ENCODE measurements around the gene L1CAM.
A peak's percentile ranks its signal among the peaks of the same experiment; 100 is the strongest.

DNA sequence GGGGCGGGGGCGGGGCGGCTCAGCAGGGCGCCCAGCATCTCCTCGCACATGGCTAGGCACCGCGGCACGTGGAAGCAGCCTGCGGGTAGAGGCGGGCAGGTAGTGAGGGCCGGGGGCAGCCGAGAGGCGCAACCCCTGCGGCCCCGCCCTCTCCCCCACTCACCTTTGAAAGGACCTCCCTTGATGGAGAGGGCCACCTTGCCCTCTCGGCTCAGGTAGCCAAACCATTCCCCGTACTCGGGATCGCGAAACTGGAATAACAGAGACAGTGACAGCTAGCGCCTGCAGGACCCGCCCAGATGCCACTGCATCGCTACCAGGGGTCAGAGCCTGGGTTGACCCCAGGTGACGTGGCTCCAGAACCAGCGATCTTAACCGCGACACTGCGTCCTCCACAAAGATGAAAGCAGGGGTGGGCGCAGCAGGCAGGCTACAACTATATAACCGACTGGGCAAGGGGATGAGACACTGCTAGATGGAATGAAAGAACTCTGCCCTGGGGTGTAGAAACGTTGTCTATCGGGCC lies 49.4 kb upstream of the L1CAM start:
- TF ChIP-seq, protein P1, sequence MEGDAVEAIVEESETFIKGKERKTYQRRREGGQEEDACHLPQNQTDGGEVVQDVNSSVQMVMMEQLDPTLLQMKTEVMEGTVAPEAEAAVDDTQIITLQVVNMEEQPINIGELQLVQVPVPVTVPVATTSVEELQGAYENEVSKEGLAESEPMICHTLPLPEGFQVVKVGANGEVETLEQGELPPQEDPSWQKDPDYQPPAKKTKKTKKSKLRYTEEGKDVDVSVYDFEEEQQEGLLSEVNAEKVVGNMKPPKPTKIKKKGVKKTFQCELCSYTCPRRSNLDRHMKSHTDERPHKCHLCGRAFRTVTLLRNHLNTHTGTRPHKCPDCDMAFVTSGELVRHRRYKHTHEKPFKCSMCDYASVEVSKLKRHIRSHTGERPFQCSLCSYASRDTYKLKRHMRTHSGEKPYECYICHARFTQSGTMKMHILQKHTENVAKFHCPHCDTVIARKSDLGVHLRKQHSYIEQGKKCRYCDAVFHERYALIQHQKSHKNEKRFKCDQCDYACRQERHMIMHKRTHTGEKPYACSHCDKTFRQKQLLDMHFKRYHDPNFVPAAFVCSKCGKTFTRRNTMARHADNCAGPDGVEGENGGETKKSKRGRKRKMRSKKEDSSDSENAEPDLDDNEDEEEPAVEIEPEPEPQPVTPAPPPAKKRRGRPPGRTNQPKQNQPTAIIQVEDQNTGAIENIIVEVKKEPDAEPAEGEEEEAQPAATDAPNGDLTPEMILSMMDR (IDR thresholded peaks at IDR 0.05; ENCODE audit: low read depth, low read length, missing input control): no peak
- no peak for TF ChIP-seq YY1 (IDR thresholded peaks at IDR 0.05)
- TF ChIP-seq SP1 (IDR thresholded peaks at IDR 0.05): peak; percentile 7
- no peak for TF ChIP-seq FOXA1 (IDR thresholded peaks at IDR 0.05)
- no peak for TF ChIP-seq RAD21 (IDR thresholded peaks at IDR 0.05)
- peak in 1 of 2 donors; percentile 47 for TF ChIP-seq RXRA (IDR thresholded peaks at IDR 0.05)
- no peak for TF ChIP-seq GABPA (IDR thresholded peaks at IDR 0.05 in 1 of 2, conservative IDR thresholded peaks at IDR 0.05 in 1 of 2)
- TF ChIP-seq TAF1 (conservative IDR thresholded peaks at IDR 0.05): no peak
- no peak for TF ChIP-seq HNF4G (IDR thresholded peaks at IDR 0.05)
- TF ChIP-seq, protein P2, sequence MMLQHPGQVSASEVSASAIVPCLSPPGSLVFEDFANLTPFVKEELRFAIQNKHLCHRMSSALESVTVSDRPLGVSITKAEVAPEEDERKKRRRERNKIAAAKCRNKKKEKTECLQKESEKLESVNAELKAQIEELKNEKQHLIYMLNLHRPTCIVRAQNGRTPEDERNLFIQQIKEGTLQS (IDR thresholded peaks at IDR 0.05): no peak
- TF ChIP-seq, protein P3, sequence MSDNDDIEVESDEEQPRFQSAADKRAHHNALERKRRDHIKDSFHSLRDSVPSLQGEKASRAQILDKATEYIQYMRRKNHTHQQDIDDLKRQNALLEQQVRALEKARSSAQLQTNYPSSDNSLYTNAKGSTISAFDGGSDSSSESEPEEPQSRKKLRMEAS (IDR thresholded peaks at IDR 0.05): no peak
- no peak for TF ChIP-seq JUND (IDR thresholded peaks at IDR 0.05)
